SK-N-SH (cell line): ENCODE results near the gene KIF1A. TPM values are rescaled to one million over a fixed set of nuclear protein-coding genes. Genes with fewer than 3 reads are reported as not detected.

Experiments
- CTCF ChIA-PET: fragments of 300-600, 350-600 bp; formaldehyde crosslinking; extraction: SDS; loops from one replicate; lab custom pipeline; 2021; lab: Yijun Ruan, JAX
- POLR2A ChIA-PET: fragments of 350-600 bp; sonication (Branson Sonifier 250); formaldehyde crosslinking; extraction: SDS; loops from one replicate; lab custom pipeline; 2020; ENCODE audit warnings: antibody characterized with exemption, inconsistent platforms; lab: Yijun Ruan, JAX
- DNase-seq: peaks from one replicate; pipeline ENCODE4 v3.0.0; 2012
- H2AFZ ChIP-seq: fragments of 200-600 bp; sonication (generic); 2 replicates; pipeline ENCODE4 v1.8.1; 2016; ENCODE audit warnings: antibody characterized with exemption, mild to moderate bottlenecking, low read depth
- H3F3A ChIP-seq: fragments of 200-600 bp; sonication (generic); replicated peaks from 2 replicates; pipeline ENCODE3; 2016; ENCODE audit warnings: antibody characterized with exemption, mild to moderate bottlenecking; ENCODE audit not compliant: insufficient read depth
- H3K27ac ChIP-seq, 2 experiments: fragments of 200-500 bp in 1 of 2; fragments of 200-600 bp in 1 of 2; sonication (Bioruptor generic) in 1 of 2; sonication (generic), shearing (Covaris generic) in 1 of 2; 2 replicates each; pipeline versions ENCODE4 v1.5.1 to v1.6.1; 2014 to 2016; ENCODE audit warnings: low read depth in 2 of 2, inconsistent platforms in 1 of 2, low read length in 1 of 2, mild to moderate bottlenecking in 1 of 2, mixed read lengths in 1 of 2
- H3K27me3 ChIP-seq: fragments of 200-600 bp; sonication (generic), shearing (Covaris generic); 2 replicates; pipeline ENCODE4 v1.6.1; 2016; ENCODE audit warnings: mixed run types; ENCODE audit not compliant: insufficient read depth
- H3K36me3 ChIP-seq, 2 experiments: fragments of 200-500 bp in 1 of 2; fragments of 200-600 bp in 1 of 2; sonication (Bioruptor generic) in 1 of 2; sonication (generic) in 1 of 2; replicated peaks in 1 of 2; 2 replicates each; pipeline versions ENCODE3 to v1.5.1; 2014 to 2016; ENCODE audit warnings: low read length in 1 of 2, mild to moderate bottlenecking in 1 of 2; ENCODE audit not compliant: insufficient read depth in 2 of 2, control insufficient read depth in 1 of 2
- H3K4me1 ChIP-seq, 2 experiments: fragments of 200-500 bp in 1 of 2; fragments of 200-600 bp in 1 of 2; sonication (Bioruptor generic) in 1 of 2; sonication (generic), shearing (Covaris generic) in 1 of 2; 2 replicates each; pipeline versions ENCODE4 v1.5.1 to v1.6.1; 2014 to 2016; ENCODE audit warnings: low read depth in 1 of 2, low read length in 1 of 2, mixed run types in 1 of 2; ENCODE audit not compliant: insufficient read depth in 2 of 2, control insufficient read depth in 1 of 2
- H3K4me2 ChIP-seq: fragments of 200-600 bp; sonication (generic), shearing (Covaris generic); 2 replicates; pipeline ENCODE4 v1.6.1; 2017; ENCODE audit warnings: mixed run types
- H3K4me3 ChIP-seq, 2 experiments: fragments of 200-500 bp in 1 of 2; fragments of 200-600 bp in 1 of 2; sonication (Bioruptor generic) in 1 of 2; sonication (generic), shearing (Covaris generic) in 1 of 2; 2 replicates each; pipeline versions ENCODE4 v1.5.1 to v1.8.1; 2014 to 2016; ENCODE audit warnings: low read depth in 2 of 2, inconsistent platforms in 1 of 2, low read length in 1 of 2, mild to moderate bottlenecking in 1 of 2, mixed read lengths in 1 of 2, moderate library complexity in 1 of 2
- H3K79me2 ChIP-seq: fragments of 200-600 bp; sonication (generic); 2 replicates; pipeline ENCODE4 v1.8.1; 2017; ENCODE audit warnings: mild to moderate bottlenecking; ENCODE audit not compliant: insufficient read depth
- H3K9ac ChIP-seq: fragments of 200-600 bp; sonication (generic); 2 replicates; pipeline ENCODE4 v1.6.1; 2017; ENCODE audit warnings: mixed run types
- H3K9me2 ChIP-seq: fragments of 200-600 bp; sonication (generic); 2 replicates; pipeline ENCODE4 v1.6.1; 2017; ENCODE audit warnings: mixed run types
- H3K9me3 ChIP-seq: fragments of 200-600 bp; sonication (generic); 2 replicates; pipeline ENCODE4 v1.6.1; 2017; ENCODE audit warnings: mixed run types, mild to moderate bottlenecking, moderate library complexity
- H4K20me1 ChIP-seq: fragments of 200-600 bp; sonication (generic); 2 replicates; pipeline ENCODE4 v1.6.1; 2017; ENCODE audit warnings: mild to moderate bottlenecking, mixed run types; ENCODE audit not compliant: insufficient read depth
- CHD2 ChIP-seq: fragments of 150-350 bp; IDR thresholded peaks from 2 replicates; pipeline ENCODE4 v1.6.1; 2018; ENCODE audit warnings: low read length; ENCODE audit not compliant: partially characterized antibody
- CTCF ChIP-seq: fragments of 200-600 bp; sonication (generic); IDR thresholded peaks from 2 replicates; pipeline ENCODE4 v1.6.1; 2017; ENCODE audit warnings: antibody characterized with exemption, mild to moderate bottlenecking, moderate library complexity
- IRF3 ChIP-seq: fragments of 150-350 bp; IDR thresholded peaks from 2 replicates; pipeline ENCODE4 v1.6.1; 2016; ENCODE audit warnings: mild to moderate bottlenecking, low read depth, low read length
- JUND ChIP-seq: IDR thresholded peaks from 2 replicates; pipeline ENCODE4 v1.4.0; 2012
- MAX ChIP-seq: IDR thresholded peaks from 2 replicates; pipeline ENCODE4 v1.4.0; 2012; ENCODE audit warnings: low read depth
- MEF2A ChIP-seq: IDR thresholded peaks from 2 replicates; pipeline ENCODE4 v1.4.0; 2012; ENCODE audit warnings: low read depth, borderline replicate concordance
- MXI1 ChIP-seq: IDR thresholded peaks from 2 replicates; pipeline ENCODE4 v1.6.1; 2012; ENCODE audit warnings: mild to moderate bottlenecking, low read depth, low read length, improper control_type of control experiment
- NFIC ChIP-seq: IDR thresholded peaks from 2 replicates; pipeline ENCODE4 v1.4.0; 2012; ENCODE audit warnings: borderline replicate concordance
- NRF1 ChIP-seq: IDR thresholded peaks from 2 replicates; pipeline ENCODE4 v1.6.1; 2012; ENCODE audit warnings: low read depth, mild to moderate bottlenecking, low read length
- SMC3 ChIP-seq: IDR thresholded peaks from 2 replicates; pipeline ENCODE4 v1.6.1; 2012; ENCODE audit warnings: low read depth, low read length, improper control_type of control experiment
- TAF1 ChIP-seq: IDR thresholded peaks from 2 replicates; pipeline ENCODE4 v1.6.1; 2012; ENCODE audit warnings: low read depth, mild to moderate bottlenecking, low read length, moderate library complexity, borderline replicate concordance
- TCF12 ChIP-seq: IDR thresholded peaks from 2 replicates; pipeline ENCODE4 v1.4.0; 2012
- TEAD4 ChIP-seq: IDR thresholded peaks from 2 replicates; pipeline ENCODE4 v1.4.0; 2012; ENCODE audit warnings: mild to moderate bottlenecking, borderline replicate concordance; ENCODE audit not compliant: insufficient read depth
- USF2 ChIP-seq: fragments of 150-350 bp; IDR thresholded peaks from 2 replicates; pipeline ENCODE4 v1.6.1; 2017; ENCODE audit warnings: antibody characterized with exemption, low read length, low read depth, borderline replicate concordance
- YY1 ChIP-seq: IDR thresholded peaks from 2 replicates; pipeline ENCODE4 v1.4.0; 2012; ENCODE audit warnings: low read depth, mild to moderate bottlenecking
- ZBTB33 ChIP-seq: IDR thresholded peaks from 2 replicates; pipeline ENCODE4 v1.4.0; 2012; ENCODE audit warnings: low read depth, borderline replicate concordance
- WGBS: methylation state at CpG from one replicate; pipeline ENCODE4 v1.1.6; 2017; ENCODE audit warnings: low lambda C conversion rate; 5-methylcytosine and 5-hydroxymethylcytosine counted together
- polyA plus RNA-seq, 3 experiments: library from polyadenylated mRNA; depleted of rRNA; stranded (reverse); fragments of >200 nt; gene quantifications; 2 replicates each; pipeline ENCODE4 v1.2.3, GENCODE V29; 2012

Gene KIF1A
- polyA plus RNA-seq, 1 of the 3 experiments (the other 2 are of a cell fraction) = 0.21 TPM

- TF ChIP-seq USF2 = no peak
- TF ChIP-seq NFIC = no peak
- TF ChIP-seq JUND = no peak
- TF ChIP-seq YY1 = no peak
Measured at GRCh38 chr2:240793313-240794177, 26.5 kb downstream of the KIF1A start (continued).

DNA sequence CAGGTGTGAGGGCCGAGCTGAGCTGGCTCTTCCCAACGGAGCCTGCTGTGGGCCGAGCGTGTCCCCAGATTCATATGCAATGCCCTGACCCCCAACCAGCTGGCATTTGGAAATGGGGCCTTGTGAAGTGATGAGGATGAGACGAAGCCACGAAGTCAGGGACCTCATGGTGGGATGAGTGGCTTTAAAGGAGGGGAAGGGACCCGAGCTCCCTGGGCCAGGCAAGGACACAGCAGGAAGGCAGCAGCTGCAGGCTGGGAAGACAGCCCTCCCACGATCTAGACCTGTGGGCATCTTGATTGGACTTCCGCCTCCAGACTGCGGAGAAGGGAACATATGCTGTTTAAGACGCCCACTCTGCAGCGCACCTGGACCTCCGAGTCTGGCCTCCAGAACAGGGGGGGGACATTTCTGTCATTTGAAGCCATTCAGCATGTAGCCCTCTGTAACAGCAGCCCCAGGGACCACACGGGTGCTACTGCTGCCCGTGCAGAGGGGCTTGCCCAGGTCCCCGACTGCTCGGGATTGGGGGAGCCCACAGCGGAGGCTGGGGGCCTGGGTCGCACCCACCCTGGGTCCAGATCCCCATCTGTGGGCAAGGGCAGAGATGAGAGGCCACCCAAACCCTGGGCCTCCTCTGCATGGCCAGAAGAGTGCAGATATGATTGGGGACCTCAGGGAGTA is 27.2 kb downstream of the KIF1A start:
- Histone ChIP-seq H3K4me1 (no peaks in the 10 kb centered on the region; a peak in 1 of 4 replicates), H3K27me3 (no peaks in the 10 kb centered on the region), H3F3A (no peaks in the 10 kb centered on the region), H3K36me3 (no peaks in the 10 kb centered on the region), H3K4me3 (no peak overlapping the region), H3K79me2 (no peaks in the 10 kb centered on the region), H3K9me3 (no peaks in the 10 kb centered on the region), H4K20me1 (no peaks in the 10 kb centered on the region), H3K9ac (no peak overlapping the region), H3K4me2 (no peak overlapping the region), H3K27ac (no peak overlapping the region), H2AFZ (no peak overlapping the region), H3K9me2 (no peaks in the 10 kb centered on the region)
- CTCF ChIA-PET = interaction anchor here (1.1 kb wide), 1 partner anchor 47 kb away, joined by 3 read pairs; no protein-coding TSS in a partner anchor
- POLR2A ChIA-PET = no interaction called here
- DNase-seq = no peak
- 55% methylated on average over 10 of the region's 19 CpGs for WGBS
- TF ChIP-seq MEF2A (no peak), TAF1 (no peak), MXI1 (no peak), ZBTB33 (no peak)

DNA sequence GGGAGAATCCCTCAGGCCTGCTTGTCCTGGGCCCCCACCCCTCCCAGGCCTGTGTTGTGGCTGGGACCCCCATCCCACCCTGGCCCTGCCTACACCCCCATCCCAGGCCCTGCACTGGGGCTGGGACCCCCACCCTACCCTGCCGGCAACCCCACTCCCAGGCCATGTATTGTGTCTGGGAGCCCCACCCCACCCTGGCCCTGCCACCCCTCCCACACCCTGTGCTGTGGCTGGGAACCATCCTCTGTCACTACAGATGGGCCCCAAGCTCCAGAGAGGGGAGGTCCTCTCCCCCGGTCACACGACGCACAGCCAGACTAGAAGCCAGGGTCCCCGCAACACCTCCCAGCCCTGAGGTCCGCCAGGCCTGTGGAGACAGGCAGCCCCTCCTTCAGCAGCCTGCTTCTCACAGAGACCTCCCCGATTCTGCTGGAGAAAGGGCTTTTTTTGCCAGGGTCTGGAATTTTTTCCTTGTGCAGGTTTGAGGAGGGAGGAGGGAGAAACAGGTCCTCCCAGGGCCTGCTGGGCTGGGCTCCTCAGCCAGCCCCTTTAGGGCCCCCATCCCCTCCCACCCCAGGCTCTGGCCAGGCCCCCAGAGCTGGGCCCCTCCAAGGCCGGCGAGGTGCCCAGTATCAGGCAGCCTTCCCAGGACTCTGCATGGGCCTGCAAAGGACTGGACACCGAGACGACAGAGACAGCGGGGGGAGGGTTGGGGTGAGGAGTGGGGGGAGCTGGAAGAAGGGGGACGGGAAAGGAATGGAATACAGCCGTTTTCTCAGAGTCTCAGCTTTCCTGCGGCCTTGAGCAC is 28.0 kb downstream of the KIF1A start:
- Histone ChIP-seq H3K27ac (no peak overlapping the region), H3K36me3 (no peaks in the 10 kb centered on the region), H3K9me3 (no peaks in the 10 kb centered on the region), H3K4me3 (no peak overlapping the region), H3K27me3 (no peaks in the 10 kb centered on the region), H3K4me2 (no peak overlapping the region), H4K20me1 (no peaks in the 10 kb centered on the region), H3K79me2 (no peaks in the 10 kb centered on the region), H3K4me1 (no peaks in the 10 kb centered on the region; a peak in 1 of 4 replicates), H2AFZ (no peak overlapping the region), H3K9me2 (no peaks in the 10 kb centered on the region), H3K9ac (no peak overlapping the region), H3F3A (no peaks in the 10 kb centered on the region)
- ChIA-PET CTCF (interaction anchor here (1.1 kb wide), 1 partner anchor 48 kb away, joined by 3 read pairs; no protein-coding TSS in a partner anchor), POLR2A (no interaction called here)
- 63% methylated on average over 6 of the region's 15 CpGs for WGBS
- no peak for DNase-seq
- TF ChIP-seq IRF3 (no peak), SMC3 (no peak), CTCF (no peak), MAX (no peak), NFIC (no peak), NRF1 (no peak), CHD2 (no peak), TEAD4 (no peak), TCF12 (no peak)
